ENCODE data around the gene F2RL2. TPM values are rescaled to one million over a fixed set of nuclear protein-coding genes. Genes with fewer than 3 reads are reported as not detected.
"Not testable (repeated sequence)": the region's sequence is repeated elsewhere in the genome, so short reads cannot be mapped to it uniquely, and the experiment has no call there.

The F2RL2 gene
- polyA plus RNA-seq, 3 donors: 0.14 TPM; not detected in 2

GRCh38 chr5:76604838-76605237, 18.4 kb downstream of the F2RL2 start:
- peaks cover 74 to 87% of the 10 kb centered on the region in 2 donors for H3K36me3 Mint-ChIP-seq
- peaks cover 66 to 97% of the 10 kb centered on the region in 2 donors for H3K36me3 ChIP-seq (replicated peaks in 1 of 2; ENCODE audit: control insufficient read depth in 1 of 2, insufficient read depth in 2 of 2, low read length in 2 of 2)

GRCh38 chr5:76603991-76604390, 19.2 kb downstream of the F2RL2 start:
- not testable (repeated sequence) for H3K4me3 ChIP-seq (replicated peaks in 1 of 3; ENCODE audit: low read depth in 2 of 3, low read length in 3 of 3); H3K4me2 ChIP-seq (replicated peaks; ENCODE audit: extremely low read depth, low read length, poor library complexity, severe bottlenecking); H3K27ac ChIP-seq (ENCODE audit: low read depth in 1 of 2, low read length in 2 of 2); H3K27me3 Mint-ChIP-seq (ENCODE audit: low read depth in 3 of 3); H3K27me3 ChIP-seq (ENCODE audit: control insufficient read depth in 2 of 2, insufficient read depth in 2 of 2, low read length in 2 of 2); H2AFZ ChIP-seq (ENCODE audit: insufficient read depth, low read depth, low read length, poor library complexity, severe bottlenecking); H3K79me2 ChIP-seq (ENCODE audit: insufficient read depth, low read length); H3K9me3 ChIP-seq (replicated peaks in 1 of 2; ENCODE audit: control insufficient read depth in 1 of 2, insufficient read depth in 1 of 2, low read length in 2 of 2); H3K4me3 Mint-ChIP-seq; H3K4me1 ChIP-seq (ENCODE audit: control insufficient read depth in 1 of 2, insufficient read depth in 2 of 2, low read length in 2 of 2); H3K9ac ChIP-seq (ENCODE audit: insufficient read depth, low read length, poor library complexity, severe bottlenecking); H3K9me3 Mint-ChIP-seq
- peak in 1 of 3 donors; percentile 13 for DNase-seq
- intact Hi-C loops (cut with micrococcal nuclease): loop anchor here (5.0 to 10.0 kb wide), 3 partner anchors 38 to 171 kb away; no protein-coding TSS in a partner anchor
- H3K27ac Mint-ChIP-seq: peak overlapping the region in 1 of 7 donors; percentile 83
- H3K4me1 Mint-ChIP-seq: peaks cover 20% of the 10 kb centered on the region
- H3K36me3 Mint-ChIP-seq: peaks cover 79 to 90% of the 10 kb centered on the region in 2 donors
- peaks cover 25% of the 10 kb centered on the region for H4K20me1 ChIP-seq (ENCODE audit: insufficient read depth, low read length)
- peaks cover 72 to 98% of the 10 kb centered on the region in 2 donors for H3K36me3 ChIP-seq (replicated peaks in 1 of 2; ENCODE audit: control insufficient read depth in 1 of 2, insufficient read depth in 2 of 2, low read length in 2 of 2)
- WGBS (ENCODE audit: insufficient coverage): no CpG with 5 or more reads among the region's 1 CpG

More at GRCh38 chr5:76604838-76605237, 18.4 kb downstream of the F2RL2 start:
- Histone ChIP-seq H3K4me2 (replicated peaks; ENCODE audit: extremely low read depth, low read length, poor library complexity, severe bottlenecking) (no peak overlapping the region), H3K27me3 (ENCODE audit: control insufficient read depth in 2 of 2, insufficient read depth in 2 of 2, low read length in 2 of 2) (no peaks in the 10 kb centered on the region), H3K79me2 (ENCODE audit: insufficient read depth, low read length) (no peaks in the 10 kb centered on the region), H3K9ac (ENCODE audit: insufficient read depth, low read length, poor library complexity, severe bottlenecking) (no peak overlapping the region), H3K9me3 (replicated peaks in 1 of 2; ENCODE audit: control insufficient read depth in 1 of 2, insufficient read depth in 1 of 2, low read length in 2 of 2) (no peaks in the 10 kb centered on the region), H4K20me1 (ENCODE audit: insufficient read depth, low read length) (peaks cover 25% of the 10 kb centered on the region), H3K27ac (ENCODE audit: low read depth in 1 of 2, low read length in 2 of 2) (no peak overlapping the region), H3K4me1 (ENCODE audit: control insufficient read depth in 1 of 2, insufficient read depth in 2 of 2, low read length in 2 of 2) (no peaks in the 10 kb centered on the region), H2AFZ (ENCODE audit: insufficient read depth, low read depth, low read length, poor library complexity, severe bottlenecking) (no peak overlapping the region), H3K4me3 (replicated peaks in 1 of 3; ENCODE audit: low read depth in 2 of 3, low read length in 3 of 3) (no peak overlapping the region)
- Mint-ChIP-seq H3K27me3 (ENCODE audit: low read depth in 3 of 3) (no peaks in the 10 kb centered on the region), H3K27ac (no peak overlapping the region), H3K4me3 (no peak overlapping the region), H3K4me1 (peaks cover 20% of the 10 kb centered on the region), H3K9me3 (no peaks in the 10 kb centered on the region)
- intact Hi-C loops (cut with micrococcal nuclease): loop anchor here (5.0 to 10.0 kb wide), 3 partner anchors 37 to 170 kb away; no protein-coding TSS in a partner anchor
- TF ChIP-seq CTCF (IDR thresholded peaks at IDR 0.05): no peak
- WGBS (ENCODE audit: insufficient coverage): no CpG with 5 or more reads among the region's 2 CpGs
- no peak for DNase-seq
